Measurements from ENCODE around the gene NKAIN4. TPM values are rescaled to one million over a fixed set of nuclear protein-coding genes. Genes with fewer than 3 reads are reported as not detected.

Gene NKAIN4
- total RNA-seq, 4 donors from 2014 or later = 40.9 TPM; not detected in 3

DNA sequence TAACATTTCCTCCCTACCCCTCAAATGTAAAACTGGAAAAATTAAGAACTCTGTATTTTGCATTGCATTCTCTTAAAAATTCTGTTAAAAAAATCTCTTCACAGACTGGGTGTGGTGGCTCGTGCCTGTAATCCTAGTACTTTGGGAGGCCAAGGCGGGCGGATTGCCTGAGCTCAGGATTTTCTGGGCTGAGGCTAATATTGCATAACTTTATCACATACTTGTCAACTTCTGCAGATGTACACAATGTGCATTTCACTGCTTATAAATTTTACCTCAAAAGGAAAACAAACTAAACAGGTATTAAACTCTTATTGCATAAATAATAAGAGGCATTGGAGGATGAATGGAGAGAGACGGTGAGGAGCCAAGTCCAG, 59.5 kb downstream of the NKAIN4 start:
- no peaks in the 10 kb centered on the region for H3K36me3 ChIP-seq
- intact Hi-C loops (cut with DNase I; ENCODE audit: low total_unique reads) = no loop called here
- no peaks in the 10 kb centered on the region for H3K4me1 ChIP-seq
- no peak for DNase-seq
- TF ChIP-seq, protein P1, sequence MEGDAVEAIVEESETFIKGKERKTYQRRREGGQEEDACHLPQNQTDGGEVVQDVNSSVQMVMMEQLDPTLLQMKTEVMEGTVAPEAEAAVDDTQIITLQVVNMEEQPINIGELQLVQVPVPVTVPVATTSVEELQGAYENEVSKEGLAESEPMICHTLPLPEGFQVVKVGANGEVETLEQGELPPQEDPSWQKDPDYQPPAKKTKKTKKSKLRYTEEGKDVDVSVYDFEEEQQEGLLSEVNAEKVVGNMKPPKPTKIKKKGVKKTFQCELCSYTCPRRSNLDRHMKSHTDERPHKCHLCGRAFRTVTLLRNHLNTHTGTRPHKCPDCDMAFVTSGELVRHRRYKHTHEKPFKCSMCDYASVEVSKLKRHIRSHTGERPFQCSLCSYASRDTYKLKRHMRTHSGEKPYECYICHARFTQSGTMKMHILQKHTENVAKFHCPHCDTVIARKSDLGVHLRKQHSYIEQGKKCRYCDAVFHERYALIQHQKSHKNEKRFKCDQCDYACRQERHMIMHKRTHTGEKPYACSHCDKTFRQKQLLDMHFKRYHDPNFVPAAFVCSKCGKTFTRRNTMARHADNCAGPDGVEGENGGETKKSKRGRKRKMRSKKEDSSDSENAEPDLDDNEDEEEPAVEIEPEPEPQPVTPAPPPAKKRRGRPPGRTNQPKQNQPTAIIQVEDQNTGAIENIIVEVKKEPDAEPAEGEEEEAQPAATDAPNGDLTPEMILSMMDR (IDR thresholded peaks at IDR 0.05) = no peak
- no peak for TF ChIP-seq POLR2A (IDR thresholded peaks at IDR 0.05)
- H3K4me3 ChIP-seq = no peak overlapping the region
- H3K9me3 ChIP-seq = no peaks in the 10 kb centered on the region
- no peak overlapping the region for H3K27ac ChIP-seq
- no peaks in the 10 kb centered on the region for H3K27me3 ChIP-seq

DNA sequence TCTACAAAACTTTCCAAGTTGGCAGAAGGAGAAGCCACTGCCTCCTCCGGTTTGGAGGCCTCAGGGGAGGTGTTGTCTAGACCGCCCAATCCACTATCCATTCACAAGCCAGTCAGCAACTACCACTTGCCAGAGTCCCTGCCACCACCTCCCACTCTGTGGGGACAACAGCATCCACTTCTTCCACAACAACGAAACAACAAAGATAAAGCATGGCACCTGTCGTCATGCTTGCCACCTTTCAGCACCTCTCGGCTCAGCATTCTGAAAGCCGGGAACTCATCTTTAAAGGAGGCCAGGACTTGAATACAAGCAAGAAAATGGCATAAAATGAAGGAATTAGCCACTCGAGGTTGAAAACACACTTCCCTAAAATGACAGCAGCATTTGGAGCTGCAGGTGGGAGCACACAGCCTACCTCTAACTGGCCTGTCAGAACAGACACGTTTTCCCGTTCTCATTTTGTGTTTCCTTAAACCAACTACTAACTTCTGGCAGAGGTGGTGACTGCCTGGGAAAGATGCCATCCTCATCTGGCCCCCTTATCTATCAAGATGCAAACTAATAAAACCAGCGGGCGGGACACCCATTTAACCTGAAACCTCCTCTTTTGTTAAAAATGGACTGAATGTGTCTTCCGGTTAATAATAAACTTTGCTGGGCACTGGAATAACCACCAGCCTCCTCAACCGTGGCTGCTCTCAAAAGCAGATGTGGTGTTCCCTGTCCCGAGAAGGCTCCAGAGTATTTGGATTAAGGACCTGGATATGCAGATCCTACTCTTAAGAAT, 60.1 kb downstream of the NKAIN4 start:
- Histone ChIP-seq H3K4me3 (no peak overlapping the region), H3K9me3 (no peaks in the 10 kb centered on the region), H3K27ac (no peak overlapping the region), H3K4me1 (no peaks in the 10 kb centered on the region), H3K36me3 (no peaks in the 10 kb centered on the region), H3K27me3 (no peaks in the 10 kb centered on the region)
- no peak for TF ChIP-seq POLR2A (IDR thresholded peaks at IDR 0.05)
- TF ChIP-seq, protein P1 (IDR thresholded peaks at IDR 0.05) = no peak
- intact Hi-C loops (cut with DNase I; ENCODE audit: low total_unique reads) = no loop called here
- no peak for DNase-seq

DNA sequence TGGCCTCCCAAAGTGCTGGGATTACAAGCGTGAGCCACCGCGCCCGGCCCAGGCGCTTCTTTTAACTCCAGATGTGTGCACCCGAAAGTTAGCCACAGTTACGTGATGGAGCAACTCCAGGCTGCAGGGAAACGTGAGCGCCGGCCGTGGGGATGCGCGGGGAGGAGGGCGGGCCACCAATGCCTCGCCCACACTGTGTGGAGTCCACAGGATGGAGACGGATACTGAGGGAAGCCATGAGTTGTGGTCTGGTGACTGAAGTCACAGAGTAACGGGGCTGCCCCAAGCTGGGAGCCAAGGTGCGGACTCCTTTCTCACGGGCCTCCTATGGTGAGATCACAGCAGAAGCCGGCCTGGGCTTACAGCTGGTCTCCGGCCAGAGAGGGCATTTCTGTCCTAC, 61.5 kb downstream of the NKAIN4 start:
- TF ChIP-seq, protein P1 (IDR thresholded peaks at IDR 0.05) = no peak
- TF ChIP-seq POLR2A (IDR thresholded peaks at IDR 0.05) = no peak
- Histone ChIP-seq H3K4me1 (no peaks in the 10 kb centered on the region), H3K27ac (no peak overlapping the region), H3K27me3 (no peaks in the 10 kb centered on the region), H3K36me3 (no peaks in the 10 kb centered on the region), H3K9me3 (no peaks in the 10 kb centered on the region), H3K4me3 (no peak overlapping the region)
- DNase-seq = no peak
- intact Hi-C loops (cut with DNase I; ENCODE audit: low total_unique reads) = no loop called here

DNA sequence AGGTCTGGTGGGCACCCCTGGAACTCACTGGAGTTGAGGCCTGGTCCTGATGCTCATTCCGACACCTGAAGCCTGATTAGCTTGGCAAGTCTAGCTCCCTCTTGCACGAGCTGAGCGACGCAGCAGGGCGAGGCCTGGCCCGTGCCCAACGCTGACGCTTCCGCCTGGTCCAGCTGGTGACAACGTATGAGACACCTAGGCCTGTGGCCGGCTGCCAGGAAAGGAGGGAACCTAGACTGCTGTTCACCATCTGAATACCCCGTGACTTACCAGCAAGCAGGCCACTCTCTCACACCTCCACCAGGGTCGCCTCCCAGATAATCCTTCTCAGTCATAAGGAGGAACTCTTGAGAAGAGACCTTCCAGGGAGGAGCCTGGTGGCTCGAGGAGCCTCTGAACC, 62.9 kb downstream of the NKAIN4 start:
- DNase-seq = no peak
- no peak overlapping the region for H3K4me3 ChIP-seq
- no peaks in the 10 kb centered on the region for H3K9me3 ChIP-seq
- H3K27me3 ChIP-seq = no peaks in the 10 kb centered on the region
- no peak for TF ChIP-seq POLR2A (IDR thresholded peaks at IDR 0.05)
- TF ChIP-seq, protein P1 (IDR thresholded peaks at IDR 0.05) = no peak
- no peak overlapping the region for H3K27ac ChIP-seq
- intact Hi-C loops (cut with DNase I; ENCODE audit: low total_unique reads) = no loop called here
- no peaks in the 10 kb centered on the region for H3K36me3 ChIP-seq
- H3K4me1 ChIP-seq = no peaks in the 10 kb centered on the region

DNA sequence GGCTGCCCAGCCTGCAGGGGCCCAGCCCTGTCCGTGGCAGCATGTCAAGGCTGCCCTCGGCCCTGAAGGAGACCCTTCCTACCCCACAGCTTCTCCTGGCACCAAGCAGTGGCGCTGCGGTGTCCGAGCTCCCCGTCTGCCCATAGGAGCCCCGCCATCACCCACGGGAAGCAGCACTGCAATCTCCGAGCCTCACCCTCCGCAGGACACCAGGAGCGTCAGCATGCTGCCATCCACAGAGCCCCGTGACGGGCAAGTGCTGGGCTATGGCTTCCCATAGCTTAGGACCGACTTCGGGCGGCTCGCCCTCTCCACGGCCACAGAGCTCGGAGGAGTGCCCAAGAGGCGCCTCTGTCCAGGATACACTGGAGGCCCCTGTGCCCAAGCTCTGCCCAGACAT, 63.4 kb downstream of the NKAIN4 start:
- Histone ChIP-seq H3K4me3 (no peak overlapping the region), H3K9me3 (no peaks in the 10 kb centered on the region), H3K36me3 (no peaks in the 10 kb centered on the region), H3K27me3 (no peaks in the 10 kb centered on the region), H3K4me1 (no peaks in the 10 kb centered on the region), H3K27ac (no peak overlapping the region)
- intact Hi-C loops (cut with DNase I; ENCODE audit: low total_unique reads) = no loop called here
- TF ChIP-seq POLR2A (IDR thresholded peaks at IDR 0.05) = no peak
- TF ChIP-seq, protein P1 (IDR thresholded peaks at IDR 0.05) = no peak
- no peak for DNase-seq

MicroRNA genes within 50 kb of the gene (microRNA counts, 767-probe panel; counts per million panel counts)
- 0 counts per million in 2 donors for microRNA hsa-miR-3196

Small RNAs within 50 kb of the gene (microRNA-seq; reads per million reads assigned to microRNA genes)
- gene MIR3196 (ENCODE audit: borderline microRNAs expressed, borderline replicate concordance) (not detected), gene MIR4326 (ENCODE audit: borderline microRNAs expressed, borderline replicate concordance) (not detected)

Small RNAs within 50 kb of the gene (small RNA-seq; reads per million reads assigned to genes)
- not detected for gene MIR3196
- gene MIR4326 = not detected

Other genes starting within 250 kb of the NKAIN4 start
- gene BHLHE23, start 247.5 kb downstream of the NKAIN4 start, total RNA-seq = not detected
- 10 to 100 TPM; 17.9 to 35.8 (median 25.8) TPM for gene YTHDF1, start 38.3 kb downstream of the NKAIN4 start, total RNA-seq
- gene BIRC7, start 18.6 kb downstream of the NKAIN4 start, total RNA-seq = not detected
- 100 to 1,000 TPM in 2 of 4 donors, 10 to 100 TPM in 2; 34.4 to 306 (median 99.3) TPM for gene ARFGAP1, start 18.4 kb upstream of the NKAIN4 start, total RNA-seq
- 1 to 10 TPM in 1 of 4 donors, under 1 TPM in 1, not detected in 2; 0.97 to 1.2 TPM for gene COL20A1, start 38.7 kb upstream of the NKAIN4 start, total RNA-seq
- gene CHRNA4, start 106.9 kb upstream of the NKAIN4 start, total RNA-seq = 1 to 10 TPM in 1 of 4 donors, under 1 TPM in 1, not detected in 2; 0.21 to 1.5 TPM
- gene KCNQ2, start 218.2 kb upstream of the NKAIN4 start, total RNA-seq = 1 to 10 TPM in 2 of 4 donors, not detected in 2; 1.2 to 4.9 TPM
- gene EEF1A2, start 244.6 kb upstream of the NKAIN4 start, total RNA-seq = 1 to 10 TPM in 2 of 4 donors, not detected in 2; 1.1 to 1.5 TPM